SW 1271 (cell line): Measurements from ENCODE around the gene NEB.
"Not testable (repeated sequence)": the region's sequence is repeated elsewhere in the genome, so short reads cannot be mapped to it uniquely, and the experiment has no call there.

Source experiments
- DNase-seq, 2 experiments: peaks; one replicate each; lab custom pipeline; 2025; lab: John Stamatoyannopoulos, UW

The NEB gene

GRCh38 chr2:151559431-151559830, 174.8 kb downstream of the NEB start:
- not testable (repeated sequence) for DNase-seq

GRCh38 chr2:151557883-151558282, 176.4 kb downstream of the NEB start:
- not testable (repeated sequence) for DNase-seq

DNA sequence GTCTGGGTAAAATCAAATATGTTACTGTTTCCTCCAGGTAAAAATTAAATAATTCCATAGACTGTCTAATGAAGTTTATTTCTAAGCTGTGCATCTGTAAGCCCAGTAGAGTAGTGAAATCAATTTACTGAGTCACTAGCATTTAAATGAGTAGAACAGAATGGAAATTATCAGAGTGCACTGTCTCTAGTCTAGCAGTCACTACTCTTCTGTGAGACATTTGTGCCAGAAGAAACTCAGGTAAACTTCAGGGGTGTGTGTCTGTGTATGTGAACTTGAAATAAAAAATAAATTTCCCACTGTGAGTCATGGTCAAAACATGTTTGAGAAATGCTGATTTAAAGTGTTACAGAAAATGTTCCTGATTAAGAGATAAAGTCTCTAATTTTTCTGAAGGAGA, 178.2 kb downstream of the NEB start:
- no peak for DNase-seq

DNA sequence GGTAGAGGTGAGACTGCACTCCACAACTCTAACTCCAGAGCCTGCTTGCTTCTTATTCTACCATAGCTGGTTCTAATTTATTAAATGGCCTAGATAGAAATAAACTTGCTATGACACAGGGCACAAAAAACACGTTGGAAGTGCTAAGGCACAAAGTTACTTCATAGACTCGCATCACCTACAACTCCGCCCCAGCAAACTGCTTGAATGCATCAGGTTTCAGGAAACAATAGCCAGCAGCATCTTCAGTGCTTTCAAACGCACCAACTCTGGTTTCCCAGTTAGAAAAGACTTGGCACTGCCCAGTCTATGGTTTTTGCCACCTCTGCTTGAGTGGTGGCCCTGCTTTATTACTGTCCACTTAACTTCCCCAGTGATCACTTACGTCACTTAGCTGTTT, 182.0 kb downstream of the NEB start:
- DNase-seq, result no peak

GRCh38 chr2:151551556-151551955, 182.7 kb downstream of the NEB start:
- DNase-seq, result no peak

DNA sequence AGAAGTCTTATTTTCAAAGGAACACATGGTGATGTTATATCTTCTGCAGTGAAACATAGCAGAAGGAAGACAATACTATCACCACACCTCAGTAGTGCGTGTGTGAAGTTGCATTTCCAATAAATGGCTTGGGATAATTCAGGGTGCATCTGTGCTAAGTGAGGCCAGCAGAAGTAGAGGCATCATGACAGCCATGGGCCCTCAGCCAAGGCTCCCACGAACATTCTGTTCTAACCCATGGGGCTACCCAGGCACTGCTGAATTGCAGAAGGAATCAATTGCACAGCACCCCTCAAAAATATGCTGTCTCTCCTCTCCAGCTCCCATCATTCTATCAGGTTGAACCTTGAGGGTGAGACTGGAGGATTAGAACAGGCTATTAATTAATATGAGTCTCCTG, 185.1 kb downstream of the NEB start:
- DNase-seq, result no peak

- no peak for DNase-seq
These were observed 189.8 kb downstream of the NEB start for GRCh38 chr2:151544449-151544848.

- DNase-seq, result no peak
These were observed 190.4 kb downstream of the NEB start for GRCh38 chr2:151543876-151544275.

- DNase-seq, result no peak
These were observed 200.3 kb downstream of the NEB start for GRCh38 chr2:151534001-151534400.

- no peak for DNase-seq
These were observed 201.1 kb downstream of the NEB start for GRCh38 chr2:151533127-151533526.

- DNase-seq, result no peak
These were observed 207.6 kb downstream of the NEB start for GRCh38 chr2:151526572-151527090.

DNA sequence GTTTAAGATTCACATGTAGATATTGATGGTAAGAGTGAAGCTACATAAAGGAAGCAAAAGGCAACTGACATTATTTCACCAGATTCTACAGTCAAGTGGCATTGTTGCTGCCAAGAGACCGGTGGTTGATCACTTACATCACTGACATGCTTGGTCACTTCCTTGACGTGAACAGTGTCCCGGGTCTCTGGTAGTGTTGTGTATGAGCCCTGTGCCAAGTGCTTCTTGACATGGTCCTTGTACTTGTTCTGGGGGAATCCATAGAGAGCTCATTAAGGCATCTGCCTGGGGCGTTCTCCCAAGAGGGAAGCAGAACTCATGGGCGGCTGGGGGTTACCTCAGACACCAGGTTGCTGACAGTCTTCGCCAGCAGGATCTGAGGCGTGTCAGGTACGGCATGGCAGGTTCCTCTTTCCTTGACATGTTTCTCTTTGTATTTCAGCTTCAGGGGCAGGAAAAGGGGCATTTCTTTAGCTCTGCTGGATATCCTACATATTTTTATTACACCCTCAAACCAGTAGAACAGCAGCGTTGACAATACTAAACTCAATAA, 208.4 kb downstream of the NEB start:
- no peak for DNase-seq

DNA sequence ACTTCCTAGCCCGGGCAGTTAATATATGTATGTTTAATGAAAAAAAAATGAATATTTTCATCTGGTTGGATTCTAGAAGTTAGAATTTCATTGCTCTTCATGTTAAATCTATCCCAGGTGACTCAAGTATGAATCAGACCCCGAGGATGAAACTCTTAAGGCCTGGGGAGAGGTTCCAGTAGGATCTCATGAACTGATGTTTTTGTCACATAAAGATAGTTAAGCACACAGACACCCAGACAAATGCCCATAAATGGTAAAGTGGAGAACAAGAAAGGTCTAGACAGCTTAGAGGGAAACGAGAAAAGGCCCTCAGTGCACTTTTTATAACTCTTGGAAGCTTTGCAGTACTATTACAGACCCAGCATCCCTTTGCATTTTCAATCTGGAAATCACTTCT, 210.4 kb downstream of the NEB start:
- DNase-seq, result no peak

GRCh38 chr2:151522556-151522955, 211.7 kb downstream of the NEB start:
- no peak for DNase-seq

DNA sequence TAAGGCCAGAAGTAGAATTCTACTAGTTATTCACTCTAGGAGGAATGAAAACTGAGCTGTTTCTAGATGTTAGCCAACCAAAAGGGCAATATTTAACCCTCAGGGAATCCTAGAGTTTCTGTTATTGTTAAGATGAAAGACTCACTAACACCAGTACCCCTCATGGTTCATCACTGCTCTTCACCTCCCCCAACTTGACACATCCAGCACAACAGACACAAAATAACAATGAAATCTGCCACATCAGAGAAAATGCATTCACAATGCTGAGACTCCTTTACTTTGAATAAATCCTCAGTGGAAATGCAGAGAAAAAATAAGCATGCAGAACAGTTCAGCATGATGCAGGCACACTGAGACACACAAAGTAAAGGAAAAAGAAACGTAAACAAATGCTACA, 213.3 kb downstream of the NEB start:
- no peak for DNase-seq

DNA sequence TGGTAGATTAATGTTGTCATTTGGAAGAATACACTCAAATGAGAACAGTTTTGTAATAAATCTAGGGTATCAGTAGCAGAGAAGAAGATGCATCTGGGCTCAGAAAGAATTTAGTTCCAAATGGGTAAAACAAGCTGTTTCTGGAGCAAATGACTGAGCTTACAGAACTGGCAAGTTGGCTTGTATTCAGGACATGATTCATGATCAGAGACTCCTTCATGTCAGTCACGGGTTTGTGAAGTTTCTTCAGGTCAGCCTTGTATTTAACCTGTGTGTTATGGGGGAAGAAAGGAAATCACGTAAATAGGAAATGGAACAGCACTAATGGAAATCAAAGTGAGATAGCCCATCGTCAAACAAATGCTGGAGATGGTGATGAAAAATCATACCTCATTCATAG, 215.5 kb downstream of the NEB start:
- DNase-seq, result no peak

- no peak for DNase-seq
These were observed 225.8 kb downstream of the NEB start for GRCh38 chr2:151508519-151508918.

DNA sequence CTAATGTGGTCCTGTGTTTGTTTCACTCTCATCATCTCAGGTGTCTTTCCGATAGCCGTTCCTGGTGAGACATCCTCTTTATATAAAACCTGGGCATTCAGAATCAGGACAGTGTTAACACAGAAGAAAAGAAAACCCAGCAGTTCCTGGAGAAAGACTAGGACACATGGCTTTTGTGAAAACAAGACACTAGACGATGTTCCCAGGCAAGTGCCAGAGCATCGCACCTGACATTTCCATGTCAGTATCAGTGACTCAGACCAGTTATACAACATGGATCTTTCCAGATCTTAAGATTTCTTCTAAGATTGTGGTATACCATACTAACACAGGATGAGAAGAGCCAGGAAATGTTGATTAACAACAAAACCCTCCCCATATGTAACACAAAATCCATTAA, 228.1 kb downstream of the NEB start:
- DNase-seq, result no peak

- no peak for DNase-seq
These were observed 236.1 kb downstream of the NEB start for GRCh38 chr2:151498178-151498577.

GRCh38 chr2:151491496-151491895, 242.8 kb downstream of the NEB start:
- DNase-seq, result no peak

DNA sequence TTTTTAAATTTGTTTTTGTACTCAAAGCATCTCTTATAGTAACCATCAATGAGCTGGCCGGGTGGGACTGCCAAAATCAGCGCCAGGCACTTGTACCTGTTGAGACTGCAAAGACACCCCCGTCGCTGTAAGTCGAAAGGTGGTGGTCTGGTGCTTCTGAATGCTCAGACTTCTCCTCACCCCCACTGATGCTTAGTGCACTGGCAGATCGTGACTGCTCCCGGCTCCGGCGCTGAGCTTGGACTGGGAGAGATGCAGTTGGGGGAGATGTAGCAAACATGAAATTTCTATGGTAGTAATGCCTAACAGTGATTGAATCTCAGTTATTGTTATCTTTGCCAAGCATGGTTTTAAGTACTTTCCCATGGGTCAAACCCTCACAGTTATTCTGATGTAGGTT, 244.0 kb downstream of the NEB start:
- no peak for DNase-seq

GRCh38 chr2:151486053-151486452, 248.2 kb downstream of the NEB start:
- no peak for DNase-seq

DNA sequence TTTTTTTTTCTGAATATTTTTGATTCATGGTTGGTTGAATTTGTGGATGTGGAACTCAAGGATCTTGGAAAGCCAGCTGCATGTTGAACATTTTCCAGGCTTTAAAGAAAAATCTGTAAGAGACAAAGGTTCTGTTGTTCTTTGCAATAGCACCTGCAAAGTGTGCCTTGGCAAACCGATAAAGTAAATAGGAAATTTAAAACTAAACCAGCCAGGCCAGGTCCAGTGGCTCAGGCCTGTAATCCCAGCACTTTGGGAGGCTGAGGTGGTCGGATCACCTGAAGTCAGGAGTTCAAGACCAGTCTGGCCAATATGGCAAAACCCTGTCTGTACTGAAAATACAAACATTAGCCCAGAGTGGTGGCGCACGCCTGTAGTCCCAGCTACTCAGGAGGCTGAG, 250.2 kb downstream of the NEB start:
- DNase-seq, result no peak

- no peak for DNase-seq
These were observed 250.7 kb downstream of the NEB start for GRCh38 chr2:151483546-151483945.
